Stimulated activated CD8-positive, alpha-beta memory T cell treated with anti-CD3 and anti-CD28 coated beads, Interleukin-12 subunit alpha, Interleukin-12 subunit beta, amount 100 ng/mL, for 24 hours (primary cell): ENCODE data around the gene KRTAP5-8.
"Not testable (repeated sequence)": the region's sequence is repeated elsewhere in the genome, so short reads cannot be mapped to it uniquely, and the experiment has no call there.

ENCODE experiments used
- DNase-seq: peaks from one replicate; pipeline ENCODE4 v3.0.0-alpha.2; 2020; ENCODE audit errors: extremely low read depth

Gene KRTAP5-8

GRCh38 chr11:71574418-71574817 lies 36.6 kb downstream of the KRTAP5-8 start:
- no peak for DNase-seq

GRCh38 chr11:71575723-71576424 lies 38.0 kb downstream of the KRTAP5-8 start:
- DNase-seq, result no peak

- DNase-seq, result not testable (repeated sequence)
Observed at GRCh38 chr11:71576688-71577465, 39.1 kb downstream of the KRTAP5-8 start.

GRCh38 chr11:71577469-71578004 lies 39.7 kb downstream of the KRTAP5-8 start:
- DNase-seq, result no peak

- not testable (repeated sequence) for DNase-seq
Observed at GRCh38 chr11:71579513-71579912, 41.7 kb downstream of the KRTAP5-8 start.

GRCh38 chr11:71580057-71581003 lies 42.5 kb downstream of the KRTAP5-8 start:
- no peak for DNase-seq

GRCh38 chr11:71581826-71582225 lies 44.0 kb downstream of the KRTAP5-8 start:
- no peak for DNase-seq

- DNase-seq, result no peak
Observed at GRCh38 chr11:71582309-71582895, 44.6 kb downstream of the KRTAP5-8 start, which contains the start of gene KRTAP5-11. KRTAP5-11 (minus strand) TSS chr11:71582875; CDS start chr11:71582837, 38 bp downstream.

GRCh38 chr11:71582969-71583368 lies 45.1 kb downstream of the KRTAP5-8 start:
- DNase-seq, result not testable (repeated sequence)

- DNase-seq, result not testable (repeated sequence)
Observed at GRCh38 chr11:71585673-71586072, 47.8 kb downstream of the KRTAP5-8 start.

- not testable (repeated sequence) for DNase-seq
Observed at GRCh38 chr11:71588314-71588713, 50.5 kb downstream of the KRTAP5-8 start.
